ENCODE data around the gene CAB39.

The CAB39 gene

GRCh38 chr2:230758566-230759480 lies 46.2 kb downstream of the CAB39 start:
- no peak for DNase-seq

GRCh38 chr2:230759481-230760167 lies 47.0 kb downstream of the CAB39 start:
- no peak for DNase-seq

GRCh38 chr2:230761704-230762103 lies 49.1 kb downstream of the CAB39 start:
- no peak for DNase-seq

- DNase-seq = peak; percentile 2
Observed at GRCh38 chr2:230762317-230762896, 49.8 kb downstream of the CAB39 start.

- no peak for DNase-seq
Observed at GRCh38 chr2:230764346-230764745, 51.7 kb downstream of the CAB39 start.

- DNase-seq = no peak
Observed at GRCh38 chr2:230765611-230766300, 53.1 kb downstream of the CAB39 start.

- no peak for DNase-seq
Observed at GRCh38 chr2:230767862-230768388, 55.3 kb downstream of the CAB39 start.

- no peak for DNase-seq
Observed at GRCh38 chr2:230770804-230771203, 58.2 kb downstream of the CAB39 start.

GRCh38 chr2:230772156-230772555 lies 59.5 kb downstream of the CAB39 start:
- no peak for DNase-seq

- DNase-seq = no peak
Observed at GRCh38 chr2:230773039-230773773, 60.6 kb downstream of the CAB39 start.

GRCh38 chr2:230774348-230774951 lies 61.8 kb downstream of the CAB39 start:
- no peak for DNase-seq

GRCh38 chr2:230775737-230776136 lies 63.1 kb downstream of the CAB39 start:
- no peak for DNase-seq

GRCh38 chr2:230777721-230778120 lies 65.1 kb downstream of the CAB39 start:
- DNase-seq = no peak

GRCh38 chr2:230778350-230779063 lies 65.9 kb downstream of the CAB39 start:
- no peak for DNase-seq

GRCh38 chr2:230779126-230779525 lies 66.5 kb downstream of the CAB39 start:
- DNase-seq = no peak

GRCh38 chr2:230779607-230780006 lies 67.0 kb downstream of the CAB39 start:
- DNase-seq = no peak

GRCh38 chr2:230781130-230781797 lies 68.6 kb downstream of the CAB39 start:
- DNase-seq = peak; percentile 20

- DNase-seq = no peak
Observed at GRCh38 chr2:230783101-230783500, 70.5 kb downstream of the CAB39 start.

- DNase-seq = no peak
Observed at GRCh38 chr2:230784795-230785194, 72.2 kb downstream of the CAB39 start.

- no peak for DNase-seq
Observed at GRCh38 chr2:230785346-230785745, 72.7 kb downstream of the CAB39 start.
